ENCODE results near the gene YPEL4.

GRCh38 chr11:57622263-57622662, 27.4 kb downstream of the YPEL4 start:
- TF ChIP-seq, protein P1, sequence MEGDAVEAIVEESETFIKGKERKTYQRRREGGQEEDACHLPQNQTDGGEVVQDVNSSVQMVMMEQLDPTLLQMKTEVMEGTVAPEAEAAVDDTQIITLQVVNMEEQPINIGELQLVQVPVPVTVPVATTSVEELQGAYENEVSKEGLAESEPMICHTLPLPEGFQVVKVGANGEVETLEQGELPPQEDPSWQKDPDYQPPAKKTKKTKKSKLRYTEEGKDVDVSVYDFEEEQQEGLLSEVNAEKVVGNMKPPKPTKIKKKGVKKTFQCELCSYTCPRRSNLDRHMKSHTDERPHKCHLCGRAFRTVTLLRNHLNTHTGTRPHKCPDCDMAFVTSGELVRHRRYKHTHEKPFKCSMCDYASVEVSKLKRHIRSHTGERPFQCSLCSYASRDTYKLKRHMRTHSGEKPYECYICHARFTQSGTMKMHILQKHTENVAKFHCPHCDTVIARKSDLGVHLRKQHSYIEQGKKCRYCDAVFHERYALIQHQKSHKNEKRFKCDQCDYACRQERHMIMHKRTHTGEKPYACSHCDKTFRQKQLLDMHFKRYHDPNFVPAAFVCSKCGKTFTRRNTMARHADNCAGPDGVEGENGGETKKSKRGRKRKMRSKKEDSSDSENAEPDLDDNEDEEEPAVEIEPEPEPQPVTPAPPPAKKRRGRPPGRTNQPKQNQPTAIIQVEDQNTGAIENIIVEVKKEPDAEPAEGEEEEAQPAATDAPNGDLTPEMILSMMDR (IDR thresholded peaks at IDR 0.05), result no peak
- TF ChIP-seq POLR2A (IDR thresholded peaks at IDR 0.05), result no peak

All from sigmoid colon (tissue), 3 donors.